ENCODE measurements around the gene EPB41. TPM values are rescaled to one million over a fixed set of nuclear protein-coding genes. Genes with fewer than 3 reads are reported as not detected.
"Not testable (repeated sequence)": the region's sequence is repeated elsewhere in the genome, so short reads cannot be mapped to it uniquely, and the experiment has no call there.

Gene EPB41
- total RNA-seq, 2 donors from 2014 or later = 50.7 to 60.5 TPM

GRCh38 chr1:29150346-29150745 is 236.0 kb downstream of the EPB41 start:
- ATAC-seq; H3K27ac Mint-ChIP-seq; DNase-seq (ENCODE audit: low spot score); H3K9me3 Mint-ChIP-seq; H3K27me3 Mint-ChIP-seq; H3K4me3 Mint-ChIP-seq: not testable (repeated sequence)
- Mint-ChIP-seq H3K4me1 (ENCODE audit: low read depth in 2 of 2) (peaks cover 5 to 10% of the 10 kb centered on the region in 2 donors), H3K36me3 (peaks cover 45% of the 10 kb centered on the region)

GRCh38 chr1:29152046-29152805 is 237.9 kb downstream of the EPB41 start:
- Mint-ChIP-seq H3K9me3 (no peaks in the 10 kb centered on the region), H3K4me1 (ENCODE audit: low read depth in 2 of 2) (peaks cover 0 to 8% of the 10 kb centered on the region in 2 donors), H3K27me3 (no peaks in the 10 kb centered on the region), H3K4me3 (no peak overlapping the region), H3K36me3 (peaks cover 35% of the 10 kb centered on the region), H3K27ac (peak overlapping the region in 1 of 2 donors; percentile 54)
- ATAC-seq = no peak
- DNase-seq (ENCODE audit: low spot score) = no peak

- Mint-ChIP-seq H3K27me3 (no peaks in the 10 kb centered on the region), H3K4me1 (ENCODE audit: low read depth in 2 of 2) (peaks cover 1 to 13% of the 10 kb centered on the region in 2 donors), H3K27ac (peak overlapping the region in 1 of 2 donors; percentile 43), H3K9me3 (no peaks in the 10 kb centered on the region), H3K4me3 (no peak overlapping the region), H3K36me3 (peaks cover 7% of the 10 kb centered on the region)
- DNase-seq (ENCODE audit: low spot score) = no peak
- ATAC-seq = no peak
Observed at GRCh38 chr1:29156543-29157268, 242.3 kb downstream of the EPB41 start.

DNA sequence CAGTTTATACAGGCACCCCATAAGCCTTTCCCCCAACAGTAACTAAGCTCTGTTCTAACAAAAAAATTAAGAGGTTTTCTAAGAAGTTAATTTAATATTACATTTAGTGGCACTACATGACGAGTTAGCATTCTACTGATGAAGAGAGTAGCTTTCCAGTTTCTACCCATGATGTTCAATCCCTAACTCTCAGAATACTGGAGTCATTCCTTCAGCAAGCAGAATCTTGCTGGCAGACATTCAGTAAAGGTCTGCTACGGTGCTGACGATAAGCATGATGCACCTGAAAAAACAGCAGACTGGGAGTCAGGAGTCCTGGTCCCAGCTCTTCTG is 242.9 kb downstream of the EPB41 start:
- ATAC-seq = no peak

DNA sequence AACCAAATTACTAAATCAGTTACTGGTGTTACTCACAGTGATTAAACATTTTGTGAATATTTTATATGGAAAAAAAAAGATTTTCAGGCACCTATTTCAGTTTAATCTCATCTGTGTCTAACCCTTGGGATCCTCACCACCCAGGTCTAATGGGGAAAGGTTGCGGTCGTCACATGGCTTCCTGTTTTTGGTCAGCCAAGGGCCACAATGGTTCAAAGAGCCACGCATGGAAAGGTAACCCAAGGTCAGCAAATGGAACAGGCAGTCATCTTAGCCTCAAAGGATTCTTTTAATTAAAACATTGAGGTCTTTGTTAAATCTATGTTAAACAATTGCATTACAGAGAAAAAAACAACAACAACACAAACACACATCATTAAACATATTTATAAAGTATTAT is 245.4 kb downstream of the EPB41 start:
- DNase-seq (ENCODE audit: low spot score) (no peak), ATAC-seq (no peak)
- Mint-ChIP-seq H3K9me3 (no peaks in the 10 kb centered on the region), H3K36me3 (peaks cover 4% of the 10 kb centered on the region), H3K4me1 (ENCODE audit: low read depth in 2 of 2) (peaks cover 18 to 29% of the 10 kb centered on the region in 2 donors), H3K4me3 (no peak overlapping the region), H3K27me3 (no peaks in the 10 kb centered on the region), H3K27ac (no peak overlapping the region)

More for the DNA sequence above, 242.9 kb downstream of the EPB41 start:
- no peaks in the 10 kb centered on the region for H3K9me3 Mint-ChIP-seq
- DNase-seq (ENCODE audit: low spot score) = no peak
- H3K36me3 Mint-ChIP-seq = peaks cover 2% of the 10 kb centered on the region
- H3K4me1 Mint-ChIP-seq (ENCODE audit: low read depth in 2 of 2) = peaks cover 5 to 15% of the 10 kb centered on the region in 2 donors
- H3K27me3 Mint-ChIP-seq = no peaks in the 10 kb centered on the region
- H3K27ac Mint-ChIP-seq = no peak overlapping the region
- no peak overlapping the region for H3K4me3 Mint-ChIP-seq

GRCh38 chr1:29162025-29162424 is 247.7 kb downstream of the EPB41 start:
- no peaks in the 10 kb centered on the region for H3K27me3 Mint-ChIP-seq
- no peaks in the 10 kb centered on the region for H3K9me3 Mint-ChIP-seq
- no peak for DNase-seq (ENCODE audit: low spot score)
- H3K4me1 Mint-ChIP-seq (ENCODE audit: low read depth in 2 of 2) = peaks cover 33 to 42% of the 10 kb centered on the region in 2 donors
- ATAC-seq = no peak
- H3K36me3 Mint-ChIP-seq = peaks cover 11% of the 10 kb centered on the region
- H3K4me3 Mint-ChIP-seq = no peak overlapping the region
- no peak overlapping the region for H3K27ac Mint-ChIP-seq

GRCh38 chr1:29162476-29163138 is 248.2 kb downstream of the EPB41 start:
- no peak overlapping the region for H3K27ac Mint-ChIP-seq
- ATAC-seq (no peak), DNase-seq (ENCODE audit: low spot score) (no peak)
- peaks cover 11% of the 10 kb centered on the region for H3K36me3 Mint-ChIP-seq
- no peaks in the 10 kb centered on the region for H3K27me3 Mint-ChIP-seq
- peaks cover 38 to 42% of the 10 kb centered on the region in 2 donors for H3K4me1 Mint-ChIP-seq (ENCODE audit: low read depth in 2 of 2)
- H3K4me3 Mint-ChIP-seq = no peak overlapping the region
- H3K9me3 Mint-ChIP-seq = no peaks in the 10 kb centered on the region

GRCh38 chr1:29164588-29164987 is 250.2 kb downstream of the EPB41 start:
- ATAC-seq = no peak
- Mint-ChIP-seq H3K27me3 (no peaks in the 10 kb centered on the region), H3K4me1 (ENCODE audit: low read depth in 2 of 2) (peaks cover 49 to 53% of the 10 kb centered on the region in 2 donors), H3K9me3 (no peaks in the 10 kb centered on the region), H3K36me3 (peaks cover 11% of the 10 kb centered on the region), H3K4me3 (no peak overlapping the region), H3K27ac (peak overlapping the region; percentile 7 to 46)
- no peak for DNase-seq (ENCODE audit: low spot score)

DNA sequence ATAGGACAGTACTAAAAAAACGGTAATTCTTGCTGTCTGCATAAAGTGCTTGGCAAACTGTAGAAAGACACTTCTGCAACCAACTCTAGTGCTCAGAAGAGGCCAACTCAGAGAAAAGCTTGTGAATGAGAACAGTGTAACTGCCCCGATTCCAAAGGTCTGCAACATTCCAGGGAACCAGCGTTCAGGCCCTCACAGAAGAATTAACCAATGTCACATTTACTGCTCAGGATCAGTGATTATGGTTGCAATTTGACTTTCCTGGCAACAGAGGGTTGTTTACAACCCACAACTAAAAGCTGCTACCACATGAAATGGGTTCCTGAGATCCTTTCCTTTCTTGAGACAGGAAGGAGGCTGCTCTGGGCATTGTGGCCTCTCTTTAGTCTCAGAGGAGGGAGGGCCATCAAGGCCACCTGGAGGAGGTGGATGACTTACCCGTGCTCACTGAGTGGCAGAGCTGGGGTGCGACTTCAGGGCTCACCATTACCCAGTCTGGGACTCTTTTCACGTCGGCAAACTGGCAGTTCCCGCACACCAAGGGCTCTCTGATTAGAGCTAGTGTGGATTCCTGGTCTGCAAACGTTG is 252.0 kb downstream of the EPB41 start:
- peaks cover 11% of the 10 kb centered on the region for H3K36me3 Mint-ChIP-seq
- ATAC-seq = no peak
- DNase-seq (ENCODE audit: low spot score) = no peak

DNA sequence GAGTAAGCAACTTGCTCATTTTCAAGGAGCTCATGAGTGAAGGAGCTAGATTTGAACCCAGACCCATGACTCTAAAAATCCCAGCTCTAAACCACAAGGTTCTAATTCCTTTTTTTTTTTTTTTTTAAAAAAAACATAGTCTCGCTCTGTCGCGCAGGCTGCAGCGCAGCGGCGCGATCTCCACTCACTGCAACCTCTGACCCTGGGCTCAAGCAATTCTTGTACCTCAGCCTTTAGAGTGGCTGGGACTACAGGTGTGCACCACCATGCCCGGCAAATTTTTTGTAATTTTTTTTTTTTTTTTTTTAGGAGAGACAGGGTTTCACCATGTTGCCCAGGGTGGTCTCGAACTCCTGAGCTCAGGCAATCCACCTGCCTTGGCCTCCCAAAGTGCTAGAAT is 253.5 kb downstream of the EPB41 start:
- Mint-ChIP-seq H3K27me3 (no peaks in the 10 kb centered on the region), H3K36me3 (peaks cover 15% of the 10 kb centered on the region), H3K27ac (no peak overlapping the region), H3K9me3 (no peaks in the 10 kb centered on the region), H3K4me1 (ENCODE audit: low read depth in 2 of 2) (peaks cover 63 to 69% of the 10 kb centered on the region in 2 donors), H3K4me3 (no peak overlapping the region)
- ATAC-seq (no peak), DNase-seq (ENCODE audit: low spot score) (no peak)

More for the DNA sequence above, 252.0 kb downstream of the EPB41 start:
- Mint-ChIP-seq H3K9me3 (no peaks in the 10 kb centered on the region), H3K4me1 (ENCODE audit: low read depth in 2 of 2) (peaks cover 63 to 64% of the 10 kb centered on the region in 2 donors), H3K27ac (no peak overlapping the region), H3K4me3 (no peak overlapping the region), H3K27me3 (no peaks in the 10 kb centered on the region)

Other genes with a start within 250 kb of the EPB41 start
- 10 to 100 TPM; 29.5 to 38.9 TPM for gene GMEB1, start 245.8 kb upstream of the EPB41 start, total RNA-seq
- 10 to 100 TPM; 78.7 to 84.7 TPM for gene YTHDF2, start 177.6 kb upstream of the EPB41 start, total RNA-seq
- gene OPRD1, start 102.4 kb upstream of the EPB41 start, total RNA-seq = not detected
- gene TMEM200B, start 209.3 kb downstream of the EPB41 start, total RNA-seq = not detected